MG63 (cell line): ENCODE results near the gene PYGO1. TPM values are rescaled to one million over a fixed set of nuclear protein-coding genes. Genes with fewer than 3 reads are reported as not detected.
"Not testable (repeated sequence)": the region's sequence is repeated elsewhere in the genome, so short reads cannot be mapped to it uniquely, and the experiment has no call there.

Experiments
- DNase-seq: peaks from one replicate; pipeline ENCODE4 v3.0.0-alpha.2; 2020
- H3K27me3 ChIP-seq: fragments of 250-450 bp; sonication (Bioruptor Pico); 2 replicates; pipeline ENCODE4 v1.5.1; 2020; ENCODE audit warnings: mild to moderate bottlenecking, moderate library complexity
- H3K36me3 ChIP-seq: fragments of 250-450 bp; sonication (Bioruptor Pico); 2 replicates; pipeline ENCODE4 v1.5.1; 2020; ENCODE audit warnings: mild to moderate bottlenecking, moderate library complexity
- H3K4me3 ChIP-seq: fragments of 250-450 bp; sonication (Bioruptor Pico); 2 replicates; pipeline ENCODE4 v1.5.1; 2020; ENCODE audit warnings: mild to moderate bottlenecking, moderate library complexity
- H3K9me3 ChIP-seq: fragments of 250-450 bp; sonication (Bioruptor Pico); 2 replicates; pipeline ENCODE4 v1.5.1; 2020; ENCODE audit warnings: mild to moderate bottlenecking, moderate library complexity
- total RNA-seq: library from RNA; depleted of rRNA; stranded (reverse); fragments of >200 nt; shearing (Covaris generic); gene quantifications from 2 replicates; pipeline ENCODE4 v1.2.3, GENCODE V29; 2014; ENCODE audit warnings: low replicate concordance

Gene PYGO1
- total RNA-seq, 1 experiment from 2014 or later = 4.9 TPM

- no peaks in the 10 kb centered on the region; the same call in none of the 2 replicates for H3K27me3 ChIP-seq
- no peaks in the 10 kb centered on the region for H3K36me3 ChIP-seq
- peaks cover 12% of the 10 kb centered on the region; the same call in 1 of the 2 replicates for H3K9me3 ChIP-seq
- no peak overlapping the region for H3K4me3 ChIP-seq
- DNase-seq = no peak
Observed at GRCh38 chr15:55527150-55527549, 61.0 kb downstream of the PYGO1 start.

- DNase-seq = peak; percentile 21
- no peak overlapping the region for H3K4me3 ChIP-seq
- peaks cover 12% of the 10 kb centered on the region; the same call in 1 of the 2 replicates for H3K9me3 ChIP-seq
- H3K36me3 ChIP-seq = no peaks in the 10 kb centered on the region
- H3K27me3 ChIP-seq = no peaks in the 10 kb centered on the region; the same call in none of the 2 replicates
Observed at GRCh38 chr15:55526559-55527036, 61.5 kb downstream of the PYGO1 start.

- H3K36me3 ChIP-seq = no peaks in the 10 kb centered on the region
- H3K4me3 ChIP-seq = no peak overlapping the region
- H3K27me3 ChIP-seq = no peaks in the 10 kb centered on the region; the same call in none of the 2 replicates
- peaks cover 12% of the 10 kb centered on the region; the same call in 1 of the 2 replicates for H3K9me3 ChIP-seq
- DNase-seq = no peak
Observed at GRCh38 chr15:55522742-55523450, 65.2 kb downstream of the PYGO1 start.

GRCh38 chr15:55518641-55519040 is 69.5 kb downstream of the PYGO1 start:
- no peaks in the 10 kb centered on the region for H3K36me3 ChIP-seq
- H3K4me3 ChIP-seq = no peak overlapping the region
- no peak for DNase-seq

GRCh38 chr15:55518009-55518408 is 70.1 kb downstream of the PYGO1 start:
- no peak for DNase-seq
- H3K27me3 ChIP-seq = no peaks in the 10 kb centered on the region; the same call in 1 of the 2 replicates
- H3K36me3 ChIP-seq = no peaks in the 10 kb centered on the region
- no peak overlapping the region for H3K4me3 ChIP-seq
- H3K9me3 ChIP-seq = peaks cover 2% of the 10 kb centered on the region; the same call in 1 of the 2 replicates

More at GRCh38 chr15:55518641-55519040, 69.5 kb downstream of the PYGO1 start:
- H3K27me3 ChIP-seq = no peaks in the 10 kb centered on the region; the same call in none of the 2 replicates
- peaks cover 3% of the 10 kb centered on the region; the same call in 1 of the 2 replicates for H3K9me3 ChIP-seq

GRCh38 chr15:55515991-55516776 is 72.0 kb downstream of the PYGO1 start:
- H3K27me3 ChIP-seq = no peaks in the 10 kb centered on the region
- H3K36me3 ChIP-seq = no peaks in the 10 kb centered on the region
- no peak for DNase-seq
- H3K4me3 ChIP-seq = no peak overlapping the region
- H3K9me3 ChIP-seq = no peaks in the 10 kb centered on the region; the same call in 1 of the 2 replicates

- Histone ChIP-seq H3K27me3 (no peaks in the 10 kb centered on the region), H3K36me3 (no peaks in the 10 kb centered on the region), H3K4me3 (no peak overlapping the region), H3K9me3 (no peaks in the 10 kb centered on the region; the same call in 1 of the 2 replicates)
- no peak for DNase-seq
Observed at GRCh38 chr15:55515491-55515890, 72.7 kb downstream of the PYGO1 start.

- H3K36me3 ChIP-seq = no peaks in the 10 kb centered on the region
- no peak overlapping the region for H3K4me3 ChIP-seq
- no peak for DNase-seq
- no peaks in the 10 kb centered on the region for H3K9me3 ChIP-seq
- no peaks in the 10 kb centered on the region for H3K27me3 ChIP-seq
Observed at GRCh38 chr15:55514414-55514850, 73.7 kb downstream of the PYGO1 start.

GRCh38 chr15:55513621-55514413 is 74.3 kb downstream of the PYGO1 start:
- not testable (repeated sequence) for H3K36me3 ChIP-seq, H3K4me3 ChIP-seq, H3K9me3 ChIP-seq, DNase-seq, H3K27me3 ChIP-seq

- no peaks in the 10 kb centered on the region for H3K36me3 ChIP-seq
- no peaks in the 10 kb centered on the region for H3K9me3 ChIP-seq
- no peaks in the 10 kb centered on the region for H3K27me3 ChIP-seq
- DNase-seq = no peak
- no peak overlapping the region for H3K4me3 ChIP-seq
Observed at GRCh38 chr15:55513152-55513551, 75.0 kb downstream of the PYGO1 start.

GRCh38 chr15:55507567-55507966 is 80.6 kb downstream of the PYGO1 start:
- H3K4me3 ChIP-seq = no peak overlapping the region
- H3K9me3 ChIP-seq = no peaks in the 10 kb centered on the region
- no peaks in the 10 kb centered on the region for H3K36me3 ChIP-seq
- DNase-seq = no peak
- H3K27me3 ChIP-seq = no peaks in the 10 kb centered on the region

- not testable (repeated sequence) for DNase-seq, H3K27me3 ChIP-seq, H3K4me3 ChIP-seq, H3K36me3 ChIP-seq, H3K9me3 ChIP-seq
Observed at GRCh38 chr15:55505407-55505806, 82.7 kb downstream of the PYGO1 start.

- Histone ChIP-seq H3K36me3 (no peaks in the 10 kb centered on the region), H3K4me3 (peak overlapping the region; percentile 72), H3K9me3 (no peaks in the 10 kb centered on the region), H3K27me3 (no peaks in the 10 kb centered on the region)
- no peak for DNase-seq
Observed at GRCh38 chr15:55499151-55499550, 89.0 kb downstream of the PYGO1 start.

- peak; percentile 92 for DNase-seq
- not testable (repeated sequence) for H3K36me3 ChIP-seq, H3K9me3 ChIP-seq, H3K27me3 ChIP-seq
- H3K4me3 ChIP-seq = peak overlapping the region; percentile 72
Observed at GRCh38 chr15:55498109-55498938, 89.8 kb downstream of the PYGO1 start.

- Histone ChIP-seq H3K27me3 (no peaks in the 10 kb centered on the region), H3K4me3 (no peak overlapping the region), H3K9me3 (no peaks in the 10 kb centered on the region), H3K36me3 (no peaks in the 10 kb centered on the region)
- no peak for DNase-seq
Observed at GRCh38 chr15:55496716-55497115, 91.4 kb downstream of the PYGO1 start.

GRCh38 chr15:55494931-55495330 is 93.2 kb downstream of the PYGO1 start:
- no peak for DNase-seq
- Histone ChIP-seq H3K36me3 (no peaks in the 10 kb centered on the region), H3K9me3 (no peaks in the 10 kb centered on the region), H3K4me3 (no peak overlapping the region), H3K27me3 (no peaks in the 10 kb centered on the region)
